Stimulated activated memory B cell treated with anti-CD40 and anti-IgM and Interleukin-4, amounts not matched to agents 10 μg/mL and 1 μg/mL and 100 μg/mL, for 72 hours (primary cell): Measurements from ENCODE around the gene REPIN1.

ENCODE experiments used
- ATAC-seq: fragments of 150-1000 bp; cut with Tn5 transposase; 2 replicates; pipeline ENCODE4 v1.10.0; 2021
- H3K27ac Mint-ChIP-seq: one replicate; pipeline ENCODE4 v1.8.0; 2022; ENCODE audit warnings: mild to moderate bottlenecking, mixed read lengths
- H3K27me3 Mint-ChIP-seq: one replicate; pipeline ENCODE4 v1.8.0; 2022; ENCODE audit warnings: mixed read lengths
- H3K36me3 Mint-ChIP-seq: one replicate; pipeline ENCODE4 v1.8.0; 2022; ENCODE audit warnings: mixed read lengths
- H3K4me1 Mint-ChIP-seq: one replicate; pipeline ENCODE4 v1.8.0; 2022; ENCODE audit warnings: mixed read lengths
- H3K4me3 Mint-ChIP-seq: one replicate; pipeline ENCODE4 v1.8.0; 2022; ENCODE audit warnings: mild to moderate bottlenecking, moderate library complexity, mixed read lengths
- H3K9me3 Mint-ChIP-seq: one replicate; pipeline ENCODE4 v1.8.0; 2022; ENCODE audit warnings: mixed read lengths

The REPIN1 gene

DNA sequence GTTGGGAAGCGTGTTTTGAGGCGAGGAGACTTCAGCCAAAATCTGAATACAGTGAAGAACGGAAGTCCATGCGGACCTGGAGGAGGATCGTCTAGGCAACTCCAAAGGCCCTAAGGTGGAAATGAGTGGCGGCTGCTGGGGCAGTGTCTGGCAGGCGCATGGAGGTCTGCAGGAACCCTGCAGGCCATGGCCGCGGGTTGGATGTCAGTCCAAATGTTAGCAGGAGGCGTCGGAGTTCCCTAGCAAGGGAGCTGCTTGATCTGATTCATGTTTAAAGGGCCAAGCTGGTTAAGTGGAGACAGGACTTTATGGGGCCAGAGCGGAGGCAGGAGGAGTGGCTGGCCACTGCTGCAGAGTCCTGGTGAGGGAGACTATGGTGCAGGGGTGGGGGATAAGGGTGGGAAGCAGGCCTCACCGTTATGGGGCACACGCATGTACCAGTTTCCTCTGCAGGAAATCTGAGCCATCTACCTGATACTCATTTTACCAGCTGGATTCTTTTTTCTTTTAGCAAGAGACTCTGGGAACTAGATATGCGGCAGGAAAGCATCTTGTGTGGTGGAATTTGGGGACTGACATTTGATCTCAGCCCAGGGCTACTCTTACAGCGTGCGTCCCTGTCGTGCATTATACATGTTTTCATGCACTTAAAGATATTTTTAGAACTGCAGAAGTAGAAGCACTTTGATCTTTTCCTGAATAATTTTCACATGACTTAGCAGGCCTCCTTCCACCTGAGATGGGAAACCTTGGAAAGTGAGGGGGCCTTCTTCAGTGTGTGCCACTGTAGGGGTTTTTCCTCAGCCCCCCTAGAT lies 6.6 kb upstream of the REPIN1 start:
- Mint-ChIP-seq H3K36me3 (no peaks in the 10 kb centered on the region), H3K4me3 (no peak overlapping the region), H3K27me3 (no peaks in the 10 kb centered on the region), H3K27ac (peak overlapping the region; percentile 98), H3K4me1 (peaks cover 69% of the 10 kb centered on the region), H3K9me3 (peaks cover 6% of the 10 kb centered on the region)
- ATAC-seq: no peak

DNA sequence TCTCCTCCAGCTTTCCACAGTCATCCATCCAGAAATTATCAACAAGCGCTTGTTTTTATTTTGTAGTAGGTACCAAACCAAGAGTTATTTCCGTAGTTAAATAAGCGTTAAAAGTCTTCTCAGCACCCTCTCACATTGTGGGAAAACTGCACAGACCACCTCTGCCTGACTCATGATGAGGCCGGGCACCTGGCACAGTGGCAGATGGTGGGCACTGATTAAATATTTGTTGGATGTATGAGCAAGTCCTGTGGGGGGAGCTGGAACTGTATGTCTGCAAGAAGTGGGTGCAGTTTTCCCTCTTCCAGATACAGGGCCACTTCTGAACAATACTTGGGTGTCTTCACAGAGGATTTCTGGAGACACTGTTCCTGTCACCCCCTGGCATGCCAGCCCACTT lies 5.3 kb upstream of the REPIN1 start:
- H3K36me3 Mint-ChIP-seq: no peaks in the 10 kb centered on the region
- H3K4me1 Mint-ChIP-seq: peaks cover 64% of the 10 kb centered on the region
- peaks cover 6% of the 10 kb centered on the region for H3K9me3 Mint-ChIP-seq
- no peak overlapping the region for H3K4me3 Mint-ChIP-seq
- H3K27me3 Mint-ChIP-seq: no peaks in the 10 kb centered on the region
- peak overlapping the region; percentile 98 for H3K27ac Mint-ChIP-seq
- ATAC-seq: no peak

- Mint-ChIP-seq H3K4me1 (peaks cover 59% of the 10 kb centered on the region), H3K36me3 (no peaks in the 10 kb centered on the region), H3K27ac (peak overlapping the region; percentile 98), H3K9me3 (peaks cover 6% of the 10 kb centered on the region), H3K4me3 (no peak overlapping the region), H3K27me3 (no peaks in the 10 kb centered on the region)
- peak; percentile 52 for ATAC-seq
Observed at GRCh38 chr7:150363872-150364271, 4.8 kb upstream of the REPIN1 start.

DNA sequence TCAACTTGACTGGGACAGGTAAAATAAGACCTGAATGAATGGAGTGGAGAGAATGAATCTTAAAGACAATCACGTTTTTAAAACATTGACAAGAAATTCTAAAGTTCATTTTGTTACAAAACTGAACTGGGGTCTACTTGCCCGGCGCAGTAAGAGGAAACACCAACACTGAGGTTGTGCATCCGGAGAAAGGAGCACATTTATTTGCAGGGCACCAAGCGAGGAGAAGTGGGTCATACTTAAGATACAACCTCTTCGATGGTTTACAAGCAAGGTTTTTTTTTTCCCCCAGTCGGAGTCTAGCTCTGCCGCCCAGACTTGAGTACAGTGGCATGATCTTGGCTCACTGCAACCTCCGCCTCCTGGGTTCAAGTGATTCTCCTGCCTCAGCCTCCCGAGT lies 3.4 kb upstream of the REPIN1 start:
- H3K36me3 Mint-ChIP-seq: peaks cover 7% of the 10 kb centered on the region
- peaks cover 55% of the 10 kb centered on the region for H3K4me1 Mint-ChIP-seq
- no peak for ATAC-seq
- H3K27ac Mint-ChIP-seq: peak overlapping the region; percentile 98
- peaks cover under 1% of the 10 kb centered on the region for H3K9me3 Mint-ChIP-seq
- H3K27me3 Mint-ChIP-seq: no peaks in the 10 kb centered on the region
- H3K4me3 Mint-ChIP-seq: no peak overlapping the region

GRCh38 chr7:150365673-150366398 lies 2.8 kb upstream of the REPIN1 start:
- ATAC-seq: peak; percentile 34
- Mint-ChIP-seq H3K9me3 (no peaks in the 10 kb centered on the region), H3K27ac (peak overlapping the region; percentile 98), H3K4me3 (peak overlapping the region; percentile 56), H3K27me3 (no peaks in the 10 kb centered on the region), H3K36me3 (peaks cover 11% of the 10 kb centered on the region), H3K4me1 (peaks cover 60% of the 10 kb centered on the region)

DNA sequence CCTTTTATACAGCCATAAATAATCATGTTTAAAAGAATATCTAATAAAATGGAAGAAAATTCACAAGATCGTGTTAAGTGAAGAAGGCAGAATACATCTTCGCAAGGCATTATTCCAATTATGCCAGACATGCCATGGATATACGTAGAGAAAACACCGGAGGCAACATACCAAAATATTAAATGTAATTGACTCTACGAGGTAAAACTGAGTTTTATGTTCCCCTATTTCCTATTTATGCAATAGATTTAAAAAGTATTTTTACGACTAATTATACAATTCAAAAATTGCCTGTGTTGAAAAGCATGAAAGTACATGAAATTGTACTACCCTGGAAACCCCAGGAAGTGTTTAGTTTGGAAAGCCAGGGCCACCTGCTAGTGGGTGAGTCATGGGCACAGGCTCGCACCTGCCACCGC lies 936 bp upstream of the REPIN1 start:
- Mint-ChIP-seq H3K36me3 (peaks cover 20% of the 10 kb centered on the region), H3K4me1 (peaks cover 63% of the 10 kb centered on the region), H3K27ac (peak overlapping the region; percentile 98), H3K4me3 (peak overlapping the region; percentile 91), H3K27me3 (no peaks in the 10 kb centered on the region), H3K9me3 (no peaks in the 10 kb centered on the region)
- no peak for ATAC-seq

GRCh38 chr7:150368884-150369747 lies 494 bp downstream of the REPIN1 start:
- H3K27ac Mint-ChIP-seq: peak overlapping the region; percentile 98
- H3K9me3 Mint-ChIP-seq: no peaks in the 10 kb centered on the region
- H3K36me3 Mint-ChIP-seq: peaks cover 34% of the 10 kb centered on the region
- H3K4me3 Mint-ChIP-seq: peak overlapping the region; percentile 93
- peak; percentile 80 for ATAC-seq
- H3K4me1 Mint-ChIP-seq: peaks cover 63% of the 10 kb centered on the region
- no peaks in the 10 kb centered on the region for H3K27me3 Mint-ChIP-seq

DNA sequence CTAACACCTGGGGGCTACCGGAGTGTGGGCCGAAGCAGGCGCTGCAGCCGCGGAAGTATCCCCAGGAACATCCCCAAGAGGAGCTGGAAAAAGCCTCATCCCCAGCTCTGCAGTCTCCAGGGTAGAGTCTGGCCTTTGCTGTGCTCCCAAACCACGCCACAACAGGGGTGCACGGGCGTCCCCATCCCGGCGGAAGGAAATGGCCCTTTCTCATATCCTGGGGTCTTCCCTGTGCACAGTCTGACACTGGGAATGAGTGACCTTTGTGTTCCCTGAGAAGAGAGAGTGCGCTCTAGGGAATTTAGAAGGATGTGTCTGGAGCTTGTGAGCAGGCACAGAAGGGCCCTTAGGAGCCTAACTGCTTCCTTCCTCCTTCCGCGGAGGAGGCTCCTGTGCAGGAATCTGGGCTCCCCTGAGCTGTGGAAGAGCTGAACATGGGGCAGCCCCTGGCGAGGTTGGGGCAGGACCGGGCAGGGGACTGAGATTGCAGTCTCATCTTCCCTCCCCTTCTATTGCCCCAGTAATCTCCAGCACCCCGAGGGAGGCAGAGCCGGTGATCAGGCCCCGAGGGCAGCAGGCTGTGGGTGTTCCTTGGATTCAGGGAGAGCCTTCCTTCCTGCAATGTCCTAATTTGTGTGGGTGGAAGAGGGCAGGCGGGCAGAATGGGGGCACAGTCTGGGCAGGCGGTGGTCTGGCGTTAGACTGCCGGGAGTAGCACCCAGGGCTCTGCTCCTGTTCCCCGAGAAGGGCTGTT lies 1.3 kb downstream of the REPIN1 start:
- ATAC-seq: no peak
- peaks cover 68% of the 10 kb centered on the region for H3K4me1 Mint-ChIP-seq
- H3K36me3 Mint-ChIP-seq: peaks cover 41% of the 10 kb centered on the region
- peak overlapping the region; percentile 98 for H3K27ac Mint-ChIP-seq
- H3K27me3 Mint-ChIP-seq: no peaks in the 10 kb centered on the region
- H3K9me3 Mint-ChIP-seq: no peaks in the 10 kb centered on the region
- H3K4me3 Mint-ChIP-seq: peak overlapping the region; percentile 93

- H3K27ac Mint-ChIP-seq: peak overlapping the region; percentile 98
- no peaks in the 10 kb centered on the region for H3K9me3 Mint-ChIP-seq
- no peaks in the 10 kb centered on the region for H3K27me3 Mint-ChIP-seq
- ATAC-seq: no peak
- H3K4me3 Mint-ChIP-seq: peak overlapping the region; percentile 93
- H3K4me1 Mint-ChIP-seq: peaks cover 68% of the 10 kb centered on the region
- peaks cover 41% of the 10 kb centered on the region for H3K36me3 Mint-ChIP-seq
Observed at GRCh38 chr7:150370612-150371071, 2.0 kb downstream of the REPIN1 start.

GRCh38 chr7:150371131-150371995 lies 2.7 kb downstream of the REPIN1 start:
- Mint-ChIP-seq H3K27ac (peak overlapping the region; percentile 98), H3K27me3 (no peaks in the 10 kb centered on the region), H3K9me3 (no peaks in the 10 kb centered on the region), H3K36me3 (peaks cover 41% of the 10 kb centered on the region), H3K4me3 (no peak overlapping the region), H3K4me1 (peaks cover 68% of the 10 kb centered on the region)
- ATAC-seq: no peak

DNA sequence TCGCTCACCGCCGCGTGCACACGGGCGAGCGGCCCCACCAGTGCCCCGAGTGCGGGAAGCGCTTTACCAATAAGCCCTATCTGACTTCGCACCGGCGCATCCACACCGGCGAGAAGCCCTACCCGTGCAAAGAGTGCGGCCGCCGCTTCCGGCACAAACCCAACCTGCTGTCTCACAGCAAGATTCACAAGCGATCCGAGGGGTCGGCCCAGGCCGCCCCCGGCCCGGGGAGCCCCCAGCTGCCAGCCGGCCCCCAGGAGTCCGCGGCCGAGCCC lies 3.3 kb downstream of the REPIN1 start:
- H3K36me3 Mint-ChIP-seq: peaks cover 41% of the 10 kb centered on the region
- H3K4me3 Mint-ChIP-seq: no peak overlapping the region
- H3K4me1 Mint-ChIP-seq: peaks cover 70% of the 10 kb centered on the region
- H3K9me3 Mint-ChIP-seq: no peaks in the 10 kb centered on the region
- H3K27me3 Mint-ChIP-seq: no peaks in the 10 kb centered on the region
- H3K27ac Mint-ChIP-seq: no peak overlapping the region
- ATAC-seq: no peak

DNA sequence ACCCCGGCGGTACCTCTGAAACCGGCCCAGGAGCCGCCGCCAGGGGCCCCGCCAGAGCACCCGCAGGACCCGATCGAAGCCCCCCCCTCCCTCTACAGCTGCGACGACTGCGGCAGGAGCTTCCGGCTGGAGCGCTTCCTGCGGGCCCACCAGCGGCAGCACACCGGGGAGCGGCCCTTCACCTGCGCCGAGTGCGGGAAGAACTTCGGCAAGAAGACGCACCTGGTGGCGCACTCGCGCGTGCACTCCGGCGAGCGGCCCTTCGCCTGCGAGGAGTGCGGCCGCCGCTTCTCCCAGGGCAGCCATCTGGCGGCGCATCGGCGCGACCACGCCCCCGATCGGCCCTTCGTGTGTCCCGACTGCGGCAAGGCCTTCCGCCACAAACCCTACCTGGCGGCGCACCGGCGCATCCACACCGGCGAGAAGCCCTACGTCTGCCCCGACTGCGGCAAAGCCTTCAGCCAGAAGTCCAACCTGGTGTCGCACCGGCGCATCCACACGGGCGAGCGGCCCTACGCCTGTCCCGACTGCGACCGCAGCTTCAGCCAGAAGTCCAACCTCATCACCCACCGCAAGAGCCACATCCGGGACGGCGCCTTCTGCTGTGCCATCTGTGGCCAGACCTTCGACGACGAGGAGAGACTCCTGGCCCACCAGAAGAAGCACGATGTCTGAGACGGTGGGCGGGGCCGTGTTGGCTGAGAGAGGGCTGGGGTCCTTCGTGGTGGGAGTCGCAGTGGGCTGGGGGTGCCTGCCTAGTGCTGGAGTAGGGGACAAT lies 3.8 kb downstream of the REPIN1 start:
- H3K9me3 Mint-ChIP-seq: no peaks in the 10 kb centered on the region
- no peaks in the 10 kb centered on the region for H3K27me3 Mint-ChIP-seq
- no peak for ATAC-seq
- H3K4me3 Mint-ChIP-seq: peak overlapping the region; percentile 43
- peak overlapping the region; percentile 95 for H3K27ac Mint-ChIP-seq
- H3K36me3 Mint-ChIP-seq: peaks cover 41% of the 10 kb centered on the region
- peaks cover 70% of the 10 kb centered on the region for H3K4me1 Mint-ChIP-seq

- Mint-ChIP-seq H3K4me3 (peak overlapping the region; percentile 74), H3K4me1 (peaks cover 78% of the 10 kb centered on the region), H3K36me3 (peaks cover 41% of the 10 kb centered on the region), H3K9me3 (no peaks in the 10 kb centered on the region), H3K27ac (peak overlapping the region; percentile 95), H3K27me3 (no peaks in the 10 kb centered on the region)
- ATAC-seq: no peak
Observed at GRCh38 chr7:150373049-150373801, 4.6 kb downstream of the REPIN1 start.
